Fibroblast of skin of back (primary cell): ENCODE results near the gene QRFPR.
"Not testable (repeated sequence)": the region's sequence is repeated elsewhere in the genome, so short reads cannot be mapped to it uniquely, and the experiment has no call there.

Source experiments
- DNase-seq: peaks from one replicate; pipeline ENCODE4 v3.0.0-alpha.2; 2013

The QRFPR gene

GRCh38 chr4:121339307-121339706, 41.5 kb downstream of the QRFPR start:
- DNase-seq: no peak

DNA sequence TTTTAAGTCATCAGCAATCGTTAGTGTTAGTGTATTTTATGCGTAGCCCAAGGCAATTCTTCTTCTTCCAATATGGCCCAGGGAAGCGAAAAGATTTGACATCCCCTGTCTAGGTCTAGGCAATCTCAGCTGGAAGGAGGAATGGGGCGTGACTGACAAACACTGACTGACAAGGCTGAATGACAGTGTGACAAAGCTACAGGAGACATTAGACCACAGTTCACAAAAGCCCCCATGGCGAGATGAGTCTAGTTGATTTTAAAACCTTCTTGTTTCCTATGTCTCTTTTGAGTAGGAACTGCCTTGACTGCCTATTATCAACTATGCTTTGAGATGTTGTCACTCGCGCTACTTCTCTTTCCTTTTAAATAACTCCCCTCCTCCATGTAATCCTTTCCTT, 42.3 kb downstream of the QRFPR start:
- DNase-seq: no peak

GRCh38 chr4:121336706-121337105, 44.1 kb downstream of the QRFPR start:
- no peak for DNase-seq

- DNase-seq: no peak
Observed at GRCh38 chr4:121330180-121330665, 50.6 kb downstream of the QRFPR start.

GRCh38 chr4:121326597-121326996, 54.2 kb downstream of the QRFPR start:
- DNase-seq: no peak

DNA sequence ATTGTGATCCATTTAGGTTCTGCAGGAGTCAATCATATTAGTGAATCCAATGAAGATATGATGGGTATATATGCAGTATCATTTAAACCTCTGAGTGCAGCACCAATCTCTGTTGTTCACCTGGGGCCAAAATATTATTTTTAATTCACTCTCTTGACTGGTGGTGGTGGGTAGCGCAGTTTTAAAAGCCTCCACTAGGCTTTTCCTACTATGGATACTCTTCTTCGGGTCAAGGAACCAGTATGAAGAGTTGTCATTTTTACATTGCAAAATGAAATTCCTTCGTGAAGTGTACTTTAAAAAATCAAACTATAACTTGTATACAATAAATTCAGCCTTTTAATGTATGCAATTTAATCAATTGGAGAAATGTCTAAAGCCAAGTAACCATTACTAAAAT, 56.5 kb downstream of the QRFPR start:
- DNase-seq: no peak

GRCh38 chr4:121321466-121321865, 59.4 kb downstream of the QRFPR start:
- DNase-seq: no peak

- no peak for DNase-seq
Observed at GRCh38 chr4:121316091-121316490, 64.7 kb downstream of the QRFPR start.

- not testable (repeated sequence) for DNase-seq
Observed at GRCh38 chr4:121313430-121313829, 67.4 kb downstream of the QRFPR start.

GRCh38 chr4:121308828-121309227, 72.0 kb downstream of the QRFPR start:
- DNase-seq: no peak

DNA sequence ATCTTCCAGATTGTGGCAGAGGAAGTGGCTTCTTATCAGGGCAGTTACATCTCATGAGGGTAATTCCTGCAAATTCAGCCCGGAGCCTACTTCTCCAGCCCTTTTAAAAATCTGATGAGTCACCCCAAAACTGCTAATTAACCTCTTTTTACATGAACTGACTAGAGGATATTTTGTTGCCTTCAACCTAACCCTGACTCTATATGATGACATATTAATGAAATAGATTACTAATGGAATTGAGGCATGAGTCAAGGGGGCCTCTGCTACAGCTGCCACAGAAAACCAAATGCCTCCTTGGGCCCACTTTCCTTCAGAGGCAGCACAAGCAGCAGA, 72.5 kb downstream of the QRFPR start:
- DNase-seq: no peak

- DNase-seq: peak; percentile 40
Observed at GRCh38 chr4:121307445-121308327, 73.1 kb downstream of the QRFPR start.

DNA sequence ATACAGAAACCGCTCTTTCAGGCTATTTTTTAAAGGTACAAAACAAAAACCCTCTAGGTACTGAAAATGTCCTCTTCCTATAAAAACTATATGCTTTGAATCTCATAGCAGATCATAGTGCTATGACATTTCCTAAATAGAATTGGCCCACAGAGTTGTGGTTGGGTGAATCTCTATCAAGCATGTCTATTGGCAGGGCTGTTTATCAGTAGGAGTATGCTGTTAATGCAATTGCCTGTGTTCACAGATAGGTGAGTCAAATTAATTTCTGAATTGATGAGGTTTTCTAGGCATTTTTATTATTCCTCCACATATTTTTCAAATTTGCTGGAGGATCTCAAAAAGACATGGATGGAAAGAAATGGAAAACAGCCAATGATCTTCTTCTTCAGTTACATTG, 73.9 kb downstream of the QRFPR start:
- DNase-seq: no peak

- no peak for DNase-seq
Observed at GRCh38 chr4:121304893-121305292, 75.9 kb downstream of the QRFPR start.

DNA sequence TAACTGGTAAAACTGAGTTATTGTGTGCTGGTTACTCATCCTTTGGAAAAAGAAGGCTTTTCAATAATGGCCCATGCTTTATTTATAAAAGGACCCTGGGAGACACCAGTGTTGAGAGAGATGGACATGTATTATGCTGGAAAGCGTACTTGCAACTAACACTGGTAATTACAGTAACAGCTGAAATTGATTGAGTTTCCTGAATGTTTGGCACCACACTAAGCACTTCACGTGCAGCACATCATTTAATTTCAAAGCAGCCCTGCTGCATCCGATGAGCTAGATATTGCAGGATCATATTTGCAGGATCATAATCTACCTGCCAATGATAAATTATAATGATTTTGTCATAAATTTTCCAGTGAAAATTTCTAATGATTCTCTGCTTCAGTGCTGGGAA, 81.5 kb downstream of the QRFPR start:
- DNase-seq: no peak

DNA sequence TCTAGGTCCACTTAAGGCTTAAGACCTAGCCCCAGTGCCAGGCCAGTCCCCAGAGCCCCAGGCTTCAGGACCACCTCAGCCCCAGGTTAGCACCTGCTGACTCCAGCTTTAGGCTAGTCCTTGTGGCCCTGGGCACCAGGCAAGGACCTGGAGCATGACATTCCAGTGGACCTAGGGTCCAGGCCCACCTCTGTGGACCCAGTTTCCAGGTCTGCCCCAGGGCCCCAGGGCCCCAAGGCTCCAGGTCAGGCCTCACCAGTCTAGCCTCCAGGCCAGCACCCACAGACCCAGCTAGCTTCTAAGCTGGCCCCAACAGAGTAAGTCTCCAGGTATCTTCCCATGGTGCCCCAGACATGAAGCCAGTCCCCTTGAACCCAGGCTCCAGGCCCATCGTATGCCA, 97.5 kb downstream of the QRFPR start:
- no peak for DNase-seq

DNA sequence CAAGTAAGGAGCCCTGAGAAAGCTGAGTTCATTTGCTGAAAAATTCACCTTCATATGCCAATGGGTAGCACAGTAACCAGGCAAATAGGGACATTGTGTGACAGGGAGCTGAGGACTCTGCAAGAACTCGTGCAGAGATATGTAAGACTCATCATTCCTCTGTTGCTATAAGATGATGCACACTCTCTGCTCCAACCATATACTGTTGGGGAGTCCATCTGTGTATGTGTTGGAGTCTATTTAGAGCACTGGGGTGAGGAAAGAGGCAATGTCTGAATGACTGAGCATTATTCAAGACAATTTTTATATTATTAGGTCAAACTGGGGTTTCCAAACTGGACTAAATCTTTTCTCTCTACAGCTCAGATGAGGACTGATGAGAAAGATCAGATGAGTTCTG, 100.4 kb downstream of the QRFPR start:
- DNase-seq: no peak

- DNase-seq: peak; percentile 34
Observed at GRCh38 chr4:121278811-121279368, 101.9 kb downstream of the QRFPR start.
